Thoracic aorta (tissue), 2 donors: ENCODE results near the gene HMCES. TPM values are rescaled to one million over a fixed set of nuclear protein-coding genes. Genes with fewer than 3 reads are reported as not detected.
"Not testable (repeated sequence)": the region's sequence is repeated elsewhere in the genome, so short reads cannot be mapped to it uniquely, and the experiment has no call there.

Experiments
- ATAC-seq: fragments of 150-250 bp; one replicate; pipeline ENCODE4 v1.8.0; 2017; ENCODE audit warnings: low read depth; ENCODE audit not compliant: insufficient number of reproducible peaks, low FRiP score
- DNase-seq: peaks from one replicate; pipeline ENCODE4 v3.0.0-alpha.2; 2020; ENCODE audit warnings: low spot score
- H3K27ac ChIP-seq, 2 donors: fragments of 200-600 bp; sonication (generic); 1 replicate in 1 of 2; 2 replicates in 1 of 2; pipeline ENCODE4 v1.5.1; 2016; ENCODE audit warnings: mild to moderate bottlenecking in 2 of 2, moderate library complexity in 2 of 2
- H3K27me3 ChIP-seq: fragments of 200-600 bp; sonication (generic); replicated peaks from 2 replicates; pipeline ENCODE4 v1.6.0; 2016; ENCODE audit warnings: mild to moderate bottlenecking; ENCODE audit not compliant: insufficient read depth
- H3K36me3 ChIP-seq: fragments of 200-600 bp; sonication (generic); one replicate; pipeline ENCODE4 v1.5.1; 2016
- H3K4me1 ChIP-seq, 2 donors: fragments of 200-600 bp; sonication (generic); 1 replicate in 1 of 2; 2 replicates in 1 of 2; pipeline versions ENCODE4 v1.5.1 to v1.6.0; 2016; ENCODE audit warnings: low read depth in 2 of 2, mild to moderate bottlenecking in 1 of 2; ENCODE audit not compliant: control insufficient read depth in 1 of 2
- H3K4me3 ChIP-seq: fragments of 200-600 bp; sonication (generic); 2 replicates; pipeline ENCODE4 v1.5.1; 2016; ENCODE audit warnings: mild to moderate bottlenecking
- H3K9me3 ChIP-seq: fragments of 200-600 bp; sonication (generic); 2 replicates; pipeline ENCODE4 v1.5.1; 2016
- CTCF ChIP-seq: fragments of 200-600 bp; sonication (generic); IDR thresholded peaks from one replicate; pipeline ENCODE4 v1.5.1; 2019; ENCODE audit warnings: antibody characterized with exemption
- total RNA-seq, 2 donors: library from RNA; depleted of rRNA; stranded (reverse); fragments of >200 nt; gene quantifications; one replicate each; pipeline versions ENCODE4 v1.1.0 to v1.2.3, GENCODE V29; 2016

The HMCES gene
- total RNA-seq, 2 donors from 2014 or later, result 12.0 to 23.9 TPM

- ATAC-seq, result no peak
Measured at GRCh38 chr3:129348734-129349133, 70.1 kb downstream of the HMCES start.

GRCh38 chr3:129349169-129349568, 70.5 kb downstream of the HMCES start:
- not testable (repeated sequence) for ATAC-seq, H3K27ac ChIP-seq, H3K4me3 ChIP-seq, H3K9me3 ChIP-seq, H3K27me3 ChIP-seq, DNase-seq, H3K36me3 ChIP-seq
- H3K4me1 ChIP-seq, result peaks cover 0 to 24% of the 10 kb centered on the region in 2 donors

More at GRCh38 chr3:129348734-129349133, 70.1 kb downstream of the HMCES start:
- H3K27me3 ChIP-seq, result no peaks in the 10 kb centered on the region
- H3K36me3 ChIP-seq, result no peaks in the 10 kb centered on the region
- no peak overlapping the region for H3K27ac ChIP-seq
- no peaks in the 10 kb centered on the region for H3K9me3 ChIP-seq
- no peak for DNase-seq
- peaks cover 0 to 28% of the 10 kb centered on the region in 2 donors for H3K4me1 ChIP-seq
- no peak overlapping the region for H3K4me3 ChIP-seq
- TF ChIP-seq CTCF, result no peak

- H3K27ac ChIP-seq, result no peak overlapping the region
- no peak overlapping the region for H3K4me3 ChIP-seq
- no peak for DNase-seq
Measured at GRCh38 chr3:129349791-129350190, 71.1 kb downstream of the HMCES start.

GRCh38 chr3:129352045-129352444, 73.4 kb downstream of the HMCES start:
- ATAC-seq (no peak), DNase-seq (no peak)
- Histone ChIP-seq H3K36me3 (no peaks in the 10 kb centered on the region), H3K9me3 (no peaks in the 10 kb centered on the region), H3K27ac (no peak overlapping the region), H3K4me1 (peaks cover 0 to 2% of the 10 kb centered on the region in 2 donors), H3K27me3 (no peaks in the 10 kb centered on the region), H3K4me3 (no peak overlapping the region)
- peak; percentile 19 for TF ChIP-seq CTCF

More at GRCh38 chr3:129349791-129350190, 71.1 kb downstream of the HMCES start:
- no peaks in the 10 kb centered on the region for H3K36me3 ChIP-seq
- no peak for TF ChIP-seq CTCF
- H3K9me3 ChIP-seq, result no peaks in the 10 kb centered on the region
- ATAC-seq, result no peak
- H3K4me1 ChIP-seq, result peaks cover 0 to 18% of the 10 kb centered on the region in 2 donors
- no peaks in the 10 kb centered on the region for H3K27me3 ChIP-seq

GRCh38 chr3:129352650-129353588, 74.2 kb downstream of the HMCES start:
- Histone ChIP-seq H3K4me1 (no peaks in the 10 kb centered on the region), H3K36me3 (no peaks in the 10 kb centered on the region), H3K27ac (no peak overlapping the region), H3K9me3 (no peaks in the 10 kb centered on the region), H3K4me3 (no peak overlapping the region), H3K27me3 (no peaks in the 10 kb centered on the region)
- ATAC-seq (no peak), DNase-seq (no peak)
- TF ChIP-seq CTCF, result no peak
